ENCODE measurements around the gene CNTNAP2. TPM values are rescaled to one million over a fixed set of nuclear protein-coding genes. Genes with fewer than 3 reads are reported as not detected.

CNTNAP2 gene
- total RNA-seq, 1 experiment from 2014 or later: 64.5 TPM

DNA sequence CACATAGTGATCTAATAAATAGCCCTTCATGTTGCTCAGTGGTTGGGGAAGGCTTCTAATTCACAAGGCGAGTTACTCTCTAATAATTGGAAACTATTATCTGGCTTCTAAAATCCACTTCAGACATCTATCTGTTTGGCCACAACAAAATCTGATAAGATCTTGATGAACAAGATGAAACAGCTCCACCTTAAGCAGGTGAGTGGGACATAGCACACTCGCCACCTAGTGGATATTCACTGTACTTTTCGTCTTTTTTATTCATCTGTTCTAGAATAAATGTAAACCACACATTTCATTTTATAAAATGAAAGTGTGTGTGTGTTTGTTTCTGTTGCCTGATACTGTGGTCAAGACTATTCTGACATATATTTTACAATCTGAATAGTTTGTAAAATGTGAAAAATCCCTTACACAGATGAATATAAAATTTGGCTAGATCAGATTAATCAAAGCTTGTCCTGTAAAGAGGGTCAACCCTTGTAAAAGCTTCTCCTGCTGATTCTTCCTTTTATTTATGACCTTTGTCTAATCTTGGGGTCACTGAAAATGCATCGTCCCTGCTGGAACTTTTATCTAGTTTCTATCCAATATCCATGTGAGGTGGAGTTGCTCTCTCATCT lies 26.5 kb upstream of the CNTNAP2 start:
- H4K5ac ChIP-seq (ENCODE audit: insufficient read length, low read depth, low read length): no peak overlapping the region
- no peaks in the 10 kb centered on the region for H3K4me1 ChIP-seq (ENCODE audit: insufficient read depth, low read length)
- no peak overlapping the region for H3K14ac ChIP-seq (ENCODE audit: insufficient read depth, low read length)
- no peak for DNase-seq
- no peak overlapping the region for H4K91ac ChIP-seq (ENCODE audit: insufficient read length, low read depth, low read length)
- WGBS (ENCODE audit: extremely low coverage, insufficient read length, low lambda C conversion rate): no CpG with 5 or more reads among the region's 4 CpGs
- no peak overlapping the region for H2AFZ ChIP-seq (ENCODE audit: low read length)
- H3T11ph ChIP-seq (ENCODE audit: low read length): no peak overlapping the region
- H3K4ac ChIP-seq (ENCODE audit: low read depth, low read length): no peak overlapping the region
- H2BK20ac ChIP-seq (ENCODE audit: low read depth, low read length, poor library complexity, severe bottlenecking): no peak overlapping the region
- H2BK5ac ChIP-seq (ENCODE audit: insufficient read length, low read length): no peak overlapping the region
- Mint-ChIP-seq H3K4me1 (no peaks in the 10 kb centered on the region), H3K27me3 (ENCODE audit: low read depth) (no peaks in the 10 kb centered on the region), H3K9me3 (no peaks in the 10 kb centered on the region), H3K4me3 (no peak overlapping the region), H3K36me3 (ENCODE audit: insufficient read depth in 1 of 3, low read depth in 3 of 3) (no peaks in the 10 kb centered on the region), H3K27ac (no peak overlapping the region)
- H3K18ac ChIP-seq (ENCODE audit: insufficient read length, low read depth, low read length): no peak overlapping the region
- H3K23me2 ChIP-seq (ENCODE audit: insufficient read length, low read depth, low read length, poor library complexity, severe bottlenecking): no peaks in the 10 kb centered on the region
- no peak overlapping the region for H3K23ac ChIP-seq (ENCODE audit: insufficient read length, low read depth, low read length)
- no peaks in the 10 kb centered on the region for H3K9me3 ChIP-seq (ENCODE audit: control insufficient read depth, low read depth, low read length)
- H2BK120ac ChIP-seq (ENCODE audit: low read depth, low read length, poor library complexity, severe bottlenecking): no peak overlapping the region
- no peaks in the 10 kb centered on the region for H3K79me2 ChIP-seq (ENCODE audit: insufficient read depth, low read length)
- H2BK12ac ChIP-seq (ENCODE audit: insufficient read length, low read depth, low read length): no peak overlapping the region
- no peak overlapping the region for H3K27ac ChIP-seq (ENCODE audit: insufficient read length, low read depth, low read length)
- H3K56ac ChIP-seq (ENCODE audit: insufficient read length, low read depth, low read length): no peak overlapping the region
- H3K9ac ChIP-seq (ENCODE audit: extremely low read depth, insufficient read length, low read length): no peak overlapping the region
- H3K4me2 ChIP-seq (ENCODE audit: insufficient read depth, insufficient read length, low read length): no peak overlapping the region
- H4K8ac ChIP-seq (replicated peaks; ENCODE audit: insufficient read length, low read depth, low read length): no peak overlapping the region
- H2BK15ac ChIP-seq (ENCODE audit: low read depth, low read length): no peak overlapping the region
- TF ChIP-seq, protein P1, sequence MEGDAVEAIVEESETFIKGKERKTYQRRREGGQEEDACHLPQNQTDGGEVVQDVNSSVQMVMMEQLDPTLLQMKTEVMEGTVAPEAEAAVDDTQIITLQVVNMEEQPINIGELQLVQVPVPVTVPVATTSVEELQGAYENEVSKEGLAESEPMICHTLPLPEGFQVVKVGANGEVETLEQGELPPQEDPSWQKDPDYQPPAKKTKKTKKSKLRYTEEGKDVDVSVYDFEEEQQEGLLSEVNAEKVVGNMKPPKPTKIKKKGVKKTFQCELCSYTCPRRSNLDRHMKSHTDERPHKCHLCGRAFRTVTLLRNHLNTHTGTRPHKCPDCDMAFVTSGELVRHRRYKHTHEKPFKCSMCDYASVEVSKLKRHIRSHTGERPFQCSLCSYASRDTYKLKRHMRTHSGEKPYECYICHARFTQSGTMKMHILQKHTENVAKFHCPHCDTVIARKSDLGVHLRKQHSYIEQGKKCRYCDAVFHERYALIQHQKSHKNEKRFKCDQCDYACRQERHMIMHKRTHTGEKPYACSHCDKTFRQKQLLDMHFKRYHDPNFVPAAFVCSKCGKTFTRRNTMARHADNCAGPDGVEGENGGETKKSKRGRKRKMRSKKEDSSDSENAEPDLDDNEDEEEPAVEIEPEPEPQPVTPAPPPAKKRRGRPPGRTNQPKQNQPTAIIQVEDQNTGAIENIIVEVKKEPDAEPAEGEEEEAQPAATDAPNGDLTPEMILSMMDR (conservative IDR thresholded peaks at IDR 0.05): peak; percentile 88
- H2AK5ac ChIP-seq (ENCODE audit: insufficient read length, low read length): no peak overlapping the region
- H3K27me3 ChIP-seq (ENCODE audit: insufficient read depth, low read length): no peaks in the 10 kb centered on the region
- H4K20me1 ChIP-seq (ENCODE audit: control insufficient read depth, insufficient read depth, insufficient read length): no peaks in the 10 kb centered on the region
- no peaks in the 10 kb centered on the region for H3K79me1 ChIP-seq (ENCODE audit: insufficient read depth, low read depth, low read length, poor library complexity, severe bottlenecking)
